IMR-90 (cell line): ENCODE data around the gene RTN4RL2. TPM values are rescaled to one million over a fixed set of nuclear protein-coding genes. Genes with fewer than 3 reads are reported as not detected.

ENCODE experiments used
- ATAC-seq: fragments of 200-7000 bp; cut with Tn5 transposase; 2 replicates; pipeline ENCODE4 v1.9.1; 2020; ENCODE audit warnings: low read depth, mild to moderate bottlenecking, moderate library complexity
- BruUV-seq: library from RNA; stranded (reverse); fragments of 400-500 nt; replicated peaks from 2 replicates; lab custom pipeline; 2021; lab: Mats Ljungman, UMichigan
- CTCF ChIA-PET: fragments of 300-600 bp; formaldehyde crosslinking; extraction: SDS; loops from one replicate; lab custom pipeline; 2021; ENCODE audit warnings: antibody characterized with exemption; lab: Yijun Ruan, JAX
- POLR2A ChIA-PET: fragments of 300-600 bp; sonication (Branson Sonifier 250); formaldehyde crosslinking; loops from one replicate; lab custom pipeline; 2022; ENCODE audit warnings: antibody characterized with exemption; ENCODE audit not compliant: unreplicated experiment; lab: Charles Lee
- DNase-seq: peaks from one replicate; pipeline ENCODE4 v3.0.0; 2013
- H2AFZ ChIP-seq: replicated peaks from 2 replicates; pipeline ENCODE3; 2013; ENCODE audit warnings: low read length, mild to moderate bottlenecking; ENCODE audit not compliant: poor library complexity
- H2AK5ac ChIP-seq: 2 replicates; pipeline ENCODE4 v1.6.1; 2013; ENCODE audit warnings: low read depth, low read length, inconsistent platforms
- H2AK9ac ChIP-seq: replicated peaks from 2 replicates; pipeline ENCODE3; 2013; ENCODE audit warnings: mild to moderate bottlenecking, low read depth, low read length, moderate library complexity; ENCODE audit not compliant: poor library complexity
- H2BK120ac ChIP-seq: 2 replicates; pipeline ENCODE4 v1.6.1; 2013; ENCODE audit warnings: low read depth, low read length, inconsistent platforms
- H2BK15ac ChIP-seq: 3 replicates; pipeline ENCODE4 v1.6.1; 2013; ENCODE audit warnings: low read depth, low read length, inconsistent platforms
- H2BK20ac ChIP-seq: 2 replicates; pipeline ENCODE4 v1.6.1; 2013; ENCODE audit warnings: low read depth, mild to moderate bottlenecking, inconsistent platforms, low read length, moderate library complexity
- H2BK5ac ChIP-seq: 2 replicates; pipeline ENCODE4 v1.6.1; 2013; ENCODE audit warnings: mild to moderate bottlenecking, low read depth, low read length, inconsistent platforms; ENCODE audit not compliant: poor library complexity, severe bottlenecking
- H3K14ac ChIP-seq: replicated peaks from 2 replicates; pipeline ENCODE4 v1.6.1; 2013; ENCODE audit warnings: low read depth, low read length, inconsistent platforms
- H3K18ac ChIP-seq: 2 replicates; pipeline ENCODE4 v1.6.1; 2013; ENCODE audit warnings: low read depth, low read length, control low read depth
- H3K23ac ChIP-seq: 2 replicates; pipeline ENCODE4 v1.6.1; 2013; ENCODE audit warnings: low read depth, low read length, inconsistent platforms
- H3K27ac ChIP-seq: 2 replicates; pipeline ENCODE4 v1.5.1; 2013; ENCODE audit warnings: mild to moderate bottlenecking, control low read depth, low read length; ENCODE audit not compliant: insufficient read depth
- H3K27me3 ChIP-seq: 2 replicates; pipeline ENCODE4 v1.6.1; 2013; ENCODE audit warnings: low read length; ENCODE audit not compliant: control insufficient read depth, insufficient read depth
- H3K36me3 ChIP-seq: 2 replicates; pipeline ENCODE4 v1.6.1; 2013; ENCODE audit warnings: low read length, mixed read lengths; ENCODE audit not compliant: control insufficient read depth, insufficient read depth
- H3K4ac ChIP-seq: 2 replicates; pipeline ENCODE4 v1.6.1; 2013; ENCODE audit warnings: low read depth, low read length, inconsistent platforms
- H3K4me1 ChIP-seq: 2 replicates; pipeline ENCODE4 v1.6.1; 2013; ENCODE audit warnings: low read length, mixed read lengths; ENCODE audit not compliant: control insufficient read depth, insufficient read depth
- H3K4me2 ChIP-seq: 2 replicates; pipeline ENCODE4 v1.6.1; 2013; ENCODE audit warnings: low read depth, mild to moderate bottlenecking, control low read depth, low read length, moderate library complexity
- H3K4me3 ChIP-seq: 2 replicates; pipeline ENCODE4 v1.5.1; 2013; ENCODE audit warnings: low read depth, mild to moderate bottlenecking, control low read depth, low read length, moderate library complexity; ENCODE audit not compliant: insufficient read depth
- H3K56ac ChIP-seq: 2 replicates; pipeline ENCODE4 v1.6.1; 2013; ENCODE audit warnings: low read length, inconsistent platforms; ENCODE audit not compliant: insufficient read depth; ENCODE audit errors: extremely low read depth
- H3K79me1 ChIP-seq, 2 experiments: 2 replicates each; pipeline ENCODE4 v1.6.1; 2013; ENCODE audit warnings: low read length in 2 of 2, inconsistent platforms in 1 of 2, low read depth in 1 of 2
- H3K9ac ChIP-seq: 2 replicates; pipeline ENCODE4 v1.6.1; 2013; ENCODE audit warnings: low read depth, low read length, control low read depth
- H3K9me1 ChIP-seq: 2 replicates; pipeline ENCODE4 v1.6.1; 2013; ENCODE audit warnings: low read length, inconsistent platforms; ENCODE audit not compliant: insufficient read depth
- H3K9me3 ChIP-seq: 2 replicates; pipeline ENCODE4 v1.6.1; 2013; ENCODE audit warnings: low read length; ENCODE audit not compliant: control insufficient read depth, insufficient read depth
- H4K20me1 ChIP-seq: 2 replicates; pipeline ENCODE4 v1.6.1; 2013; ENCODE audit warnings: low read length, inconsistent platforms; ENCODE audit not compliant: insufficient read depth
- H4K5ac ChIP-seq: 2 replicates; pipeline ENCODE4 v1.6.1; 2013; ENCODE audit warnings: mild to moderate bottlenecking, low read depth, low read length, control low read depth
- H4K8ac ChIP-seq, 2 experiments: 2 replicates each; pipeline ENCODE4 v1.6.1; 2013; ENCODE audit warnings: low read depth in 2 of 2, low read length in 2 of 2, control low read depth in 1 of 2, inconsistent platforms in 1 of 2
- H4K91ac ChIP-seq: 2 replicates; pipeline ENCODE4 v1.6.1; 2013; ENCODE audit warnings: low read depth, low read length, inconsistent platforms; ENCODE audit not compliant: insufficient read depth
- BHLHE40 ChIP-seq: fragments of 150-350 bp; IDR thresholded peaks from 2 replicates; pipeline ENCODE4 v1.6.1; 2016; ENCODE audit warnings: mild to moderate bottlenecking, low read depth, low read length
- CEBPB ChIP-seq: IDR thresholded peaks from 2 replicates; pipeline ENCODE4 v1.6.1; 2012; ENCODE audit warnings: low read depth, low read length, improper control_type of control experiment
- CHD1 ChIP-seq: IDR thresholded peaks from 2 replicates; pipeline ENCODE4 v1.6.1; 2012; ENCODE audit warnings: low read depth, low read length, improper control_type of control experiment
- CTCF ChIP-seq: conservative IDR thresholded peaks from 2 replicates; pipeline ENCODE4 v1.5.1; 2012; ENCODE audit warnings: mild to moderate bottlenecking, low read depth, low read length, improper control_type of control experiment
- FOS ChIP-seq: fragments of 150-350 bp; IDR thresholded peaks from 2 replicates; pipeline ENCODE4 v1.6.1; 2016; ENCODE audit warnings: low read depth, low read length
- MAFK ChIP-seq: IDR thresholded peaks from 2 replicates; pipeline ENCODE4 v1.6.1; 2012; ENCODE audit warnings: low read depth, low read length, improper control_type of control experiment
- MAZ ChIP-seq: IDR thresholded peaks from 2 replicates; pipeline ENCODE4 v1.6.1; 2012; ENCODE audit warnings: low read depth, mild to moderate bottlenecking, low read length, improper control_type of control experiment, moderate library complexity, borderline replicate concordance
- MXI1 ChIP-seq: IDR thresholded peaks from 2 replicates; pipeline ENCODE4 v1.6.1; 2012; ENCODE audit warnings: low read depth, mild to moderate bottlenecking, low read length, moderate library complexity, borderline replicate concordance
- NFE2L2 ChIP-seq: fragments of 150-350 bp; IDR thresholded peaks from 2 replicates; pipeline ENCODE4 v1.6.1; 2016; ENCODE audit warnings: low read depth, mild to moderate bottlenecking, low read length
- POLR2A ChIP-seq: IDR thresholded peaks from 2 replicates; pipeline ENCODE4 v1.6.1; 2012; ENCODE audit warnings: mild to moderate bottlenecking, low read depth, low read length
- RCOR1 ChIP-seq: IDR thresholded peaks from 2 replicates; pipeline ENCODE4 v1.6.1; 2012; ENCODE audit warnings: mild to moderate bottlenecking, low read length, improper control_type of control experiment; ENCODE audit not compliant: insufficient replicate concordance
- RFX5 ChIP-seq: IDR thresholded peaks from 2 replicates; pipeline ENCODE4 v1.8.0; 2012; ENCODE audit warnings: low read depth, mild to moderate bottlenecking, low read length, moderate library complexity
- SMC3 ChIP-seq: fragments of 150-350 bp; IDR thresholded peaks from 2 replicates; pipeline ENCODE4 v1.6.1; 2016; ENCODE audit warnings: low read depth, mild to moderate bottlenecking, antibody characterized with exemption, low read length, moderate library complexity
- USF2 ChIP-seq: fragments of 150-350 bp; IDR thresholded peaks from 2 replicates; pipeline ENCODE4 v1.6.1; 2017; ENCODE audit warnings: mild to moderate bottlenecking, antibody characterized with exemption, low read length, low read depth
- WGBS, 2 experiments: methylation state at CpG; one replicate each; pipeline versions ENCODE4 v1.1.5 to v1.1.7; 2013; ENCODE audit warnings: missing lambda C conversion rate in 2 of 2; ENCODE audit not compliant: insufficient read length in 1 of 2; ENCODE audit errors: extremely low coverage in 2 of 2; 5-methylcytosine and 5-hydroxymethylcytosine counted together
- dilution Hi-C: fragments of 300-500 bp; cut with HindIII; formaldehyde crosslinking; loops from one replicate; pipeline ENCODE4 v1.14.3; 2018; ENCODE audit warnings: low sequenced_read_pairs; ENCODE audit not compliant: unreplicated experiment
- in situ Hi-C: fragments of 300-500 bp; cut with MboI; formaldehyde crosslinking; loops from 3 replicates; pipeline ENCODE4 v1.14.3; 2019; ENCODE audit warnings: low sequenced_read_pairs, inconsistent platforms, mixed read lengths
- intact Hi-C: fragments of 100-400 bp; cut with micrococcal nuclease; formaldehyde crosslinking; loops from 2 replicates; pipeline ENCODE4 v1.10.0; 2022
- polyA plus RNA-seq, 3 experiments: library from polyadenylated mRNA; depleted of rRNA; stranded (reverse); fragments of >200 nt; gene quantifications; 2 replicates each; pipeline ENCODE4 v1.2.3, GENCODE V29; 2012; ENCODE audit warnings: low replicate concordance in 1 of 3
- total RNA-seq: library from RNA; depleted of rRNA; stranded (reverse); fragments of >200 nt; gene quantifications from 2 replicates; pipeline ENCODE4 v1.2.3, GENCODE V29; 2012
- TF ChIP-seq, protein P1 (sequence below): fragments of 150-350 bp; IDR thresholded peaks from 2 replicates; pipeline ENCODE4 v1.6.1; 2016; ENCODE audit warnings: low read depth, mild to moderate bottlenecking, low read length, moderate library complexity, borderline replicate concordance

Gene RTN4RL2
- total and polyA plus RNA-seq, 2 of the 4 experiments (the other 2 are of a cell fraction): 1.5 TPM; not detected in 1

DNA sequence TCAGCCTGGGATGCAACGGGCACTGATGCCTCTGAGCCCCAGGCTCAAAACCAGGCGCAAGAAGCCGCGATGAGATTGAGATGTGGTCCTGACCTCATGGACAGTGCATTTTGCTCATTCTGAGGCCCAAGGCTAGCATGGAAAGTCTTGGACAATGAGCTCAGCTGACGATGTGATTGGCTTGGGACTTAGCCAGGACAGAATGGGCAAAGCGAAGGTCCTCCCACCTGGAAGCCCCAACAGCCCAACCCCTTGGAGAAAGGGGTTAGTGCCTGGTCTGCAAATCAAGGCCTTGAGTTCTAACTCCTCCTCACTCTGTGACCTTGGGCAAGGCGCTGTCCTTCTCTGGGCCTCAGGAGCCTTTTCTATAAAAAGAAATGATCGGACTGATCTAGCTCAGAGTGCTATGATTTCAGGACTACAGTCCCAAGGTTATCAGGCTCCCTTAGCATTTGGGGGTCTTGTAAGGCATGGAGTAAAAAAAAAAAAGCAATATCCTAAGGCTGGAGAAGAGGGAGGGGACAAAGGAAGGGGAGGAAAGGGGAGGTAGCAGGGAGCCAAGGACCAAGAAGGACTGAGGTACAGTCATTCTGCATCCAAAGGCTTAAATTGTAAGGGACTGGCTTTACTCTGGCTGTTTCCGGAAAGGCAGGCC, 36.1 kb upstream of the RTN4RL2 start:
- H2AK5ac ChIP-seq: peak overlapping the region; percentile 91
- peak overlapping the region in 1 of 2 experiments; percentile 42; a peak in 2 of 4 replicates for H4K8ac ChIP-seq
- intact Hi-C loops: no loop called here
- dilution Hi-C loops: no loop called here
- WGBS, 2 experiments: 100% methylated on average over 2 of the region's 9 CpGs; no CpG with 5 or more reads in 1 of the 2 experiments
- DNase-seq (no peak), ATAC-seq (no peak)
- H2AK9ac ChIP-seq: peak overlapping the region; percentile 88
- no peak overlapping the region for H2BK5ac ChIP-seq
- no peak overlapping the region for H3K4me3 ChIP-seq
- peak overlapping the region; percentile 23; the same call in 1 of the 2 replicates for H2BK20ac ChIP-seq
- no peak overlapping the region for H3K4me2 ChIP-seq
- H3K36me3 ChIP-seq: peaks cover 6% of the 10 kb centered on the region; the same call in 1 of the 2 replicates
- H3K14ac ChIP-seq: no peak overlapping the region
- H4K5ac ChIP-seq: no peak overlapping the region
- H2BK120ac ChIP-seq: peak overlapping the region; percentile 32; the same call in 1 of the 2 replicates
- no peak overlapping the region for H3K56ac ChIP-seq
- 0 out of 2 replicates have a peak, but pooled peaks cover 4% of the 10 kb centered on the region for H4K20me1 ChIP-seq
- no peak overlapping the region for H4K91ac ChIP-seq
- H3K4me1 ChIP-seq: peaks cover 31% of the 10 kb centered on the region
- no peak overlapping the region for H3K9ac ChIP-seq
- peaks cover 18% of the 10 kb centered on the region for H3K9me1 ChIP-seq
- no peaks in the 10 kb centered on the region for H3K9me3 ChIP-seq
- POLR2A ChIA-PET: interaction anchor here (0.6 to 0.7 kb wide), 2 partner anchors 24 to 417 kb away, joined by 4 read pairs; no protein-coding TSS in a partner anchor
- 0 out of 3 replicates have a peak overlapping the region, but pooled peaks have one; percentile 37 for H2BK15ac ChIP-seq
- peak overlapping the region; percentile 80 for H2AFZ ChIP-seq
- H3K79me1 ChIP-seq: peaks cover 6 to 23% of the 10 kb centered on the region in 2 experiments; a peak in 3 of 4 replicates
- no peaks in the 10 kb centered on the region for H3K27me3 ChIP-seq
- no peak overlapping the region for H3K23ac ChIP-seq
- in situ Hi-C loops: no loop called here
- no peak overlapping the region for H3K27ac ChIP-seq
- CTCF ChIA-PET: no interaction called here
- H3K18ac ChIP-seq: no peak overlapping the region
- H3K4ac ChIP-seq: peak overlapping the region; percentile 3; the same call in 1 of the 2 replicates
- no TSS peak for BruUV-seq
- TF ChIP-seq BHLHE40 (no peak), SMC3 (no peak), MAFK (no peak), RFX5 (no peak), POLR2A (no peak), CEBPB (no peak), NFE2L2 (no peak), CHD1 (no peak), RCOR1 (no peak), MAZ (no peak), MXI1 (no peak), CTCF (no peak), USF2 (no peak), FOS (no peak)
- TF ChIP-seq, protein P1, sequence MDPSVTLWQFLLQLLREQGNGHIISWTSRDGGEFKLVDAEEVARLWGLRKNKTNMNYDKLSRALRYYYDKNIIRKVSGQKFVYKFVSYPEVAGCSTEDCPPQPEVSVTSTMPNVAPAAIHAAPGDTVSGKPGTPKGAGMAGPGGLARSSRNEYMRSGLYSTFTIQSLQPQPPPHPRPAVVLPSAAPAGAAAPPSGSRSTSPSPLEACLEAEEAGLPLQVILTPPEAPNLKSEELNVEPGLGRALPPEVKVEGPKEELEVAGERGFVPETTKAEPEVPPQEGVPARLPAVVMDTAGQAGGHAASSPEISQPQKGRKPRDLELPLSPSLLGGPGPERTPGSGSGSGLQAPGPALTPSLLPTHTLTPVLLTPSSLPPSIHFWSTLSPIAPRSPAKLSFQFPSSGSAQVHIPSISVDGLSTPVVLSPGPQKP: no peak
